WI38 (cell line): ENCODE measurements around the gene MAD1L1.

Source experiments
- H3K4me3 ChIP-seq: 2 replicates; pipeline ENCODE4 v1.5.1; 2011; ENCODE audit warnings: low read depth, mild to moderate bottlenecking, control low read depth, low read length
- TF ChIP-seq, protein P1 (sequence below): IDR thresholded peaks from 2 replicates; pipeline ENCODE4 v1.5.1; 2012; ENCODE audit warnings: low read depth, mild to moderate bottlenecking, control low read depth, low read length

MAD1L1 gene

DNA sequence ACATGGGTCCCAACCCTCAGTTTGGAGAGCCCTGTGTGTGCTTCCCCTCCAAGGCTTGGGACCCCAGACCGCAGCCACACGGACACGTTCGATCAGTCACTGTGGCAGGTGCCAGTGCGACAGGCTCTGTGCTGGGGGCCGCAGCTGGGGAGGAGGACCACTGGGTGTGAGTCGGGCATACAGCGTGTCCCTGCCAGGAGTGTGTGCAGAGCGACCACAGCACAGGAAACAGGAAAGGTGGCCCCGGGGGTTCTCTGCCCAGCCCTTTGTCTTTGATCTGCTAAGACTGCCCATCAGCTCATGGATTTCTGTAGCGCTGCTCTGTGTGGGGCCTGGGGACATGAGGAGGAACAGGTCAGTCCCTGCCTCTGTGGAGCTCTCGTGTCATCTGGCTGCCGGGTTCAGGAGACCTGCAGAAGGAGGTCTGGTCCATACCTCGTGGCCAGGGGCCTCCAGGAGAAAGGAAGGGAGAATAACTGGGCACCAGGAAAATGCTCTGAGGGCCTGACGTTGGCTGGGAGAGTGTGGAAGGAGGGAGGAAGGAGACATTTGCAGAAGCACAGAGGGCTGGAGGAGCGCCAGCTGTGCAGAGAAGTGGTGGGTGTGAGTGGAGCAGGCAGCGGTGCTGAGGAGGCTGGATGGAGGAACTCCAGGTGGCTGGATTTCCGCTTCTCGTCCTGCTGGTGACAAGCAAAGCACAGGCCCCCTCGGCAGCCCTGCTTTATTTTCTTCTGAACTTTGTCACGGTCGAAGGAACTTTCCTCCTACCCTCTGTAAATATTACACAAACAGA lies 13.3 kb upstream of the MAD1L1 start:
- TF ChIP-seq, protein P1, sequence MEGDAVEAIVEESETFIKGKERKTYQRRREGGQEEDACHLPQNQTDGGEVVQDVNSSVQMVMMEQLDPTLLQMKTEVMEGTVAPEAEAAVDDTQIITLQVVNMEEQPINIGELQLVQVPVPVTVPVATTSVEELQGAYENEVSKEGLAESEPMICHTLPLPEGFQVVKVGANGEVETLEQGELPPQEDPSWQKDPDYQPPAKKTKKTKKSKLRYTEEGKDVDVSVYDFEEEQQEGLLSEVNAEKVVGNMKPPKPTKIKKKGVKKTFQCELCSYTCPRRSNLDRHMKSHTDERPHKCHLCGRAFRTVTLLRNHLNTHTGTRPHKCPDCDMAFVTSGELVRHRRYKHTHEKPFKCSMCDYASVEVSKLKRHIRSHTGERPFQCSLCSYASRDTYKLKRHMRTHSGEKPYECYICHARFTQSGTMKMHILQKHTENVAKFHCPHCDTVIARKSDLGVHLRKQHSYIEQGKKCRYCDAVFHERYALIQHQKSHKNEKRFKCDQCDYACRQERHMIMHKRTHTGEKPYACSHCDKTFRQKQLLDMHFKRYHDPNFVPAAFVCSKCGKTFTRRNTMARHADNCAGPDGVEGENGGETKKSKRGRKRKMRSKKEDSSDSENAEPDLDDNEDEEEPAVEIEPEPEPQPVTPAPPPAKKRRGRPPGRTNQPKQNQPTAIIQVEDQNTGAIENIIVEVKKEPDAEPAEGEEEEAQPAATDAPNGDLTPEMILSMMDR = no peak
- no peak overlapping the region for H3K4me3 ChIP-seq

DNA sequence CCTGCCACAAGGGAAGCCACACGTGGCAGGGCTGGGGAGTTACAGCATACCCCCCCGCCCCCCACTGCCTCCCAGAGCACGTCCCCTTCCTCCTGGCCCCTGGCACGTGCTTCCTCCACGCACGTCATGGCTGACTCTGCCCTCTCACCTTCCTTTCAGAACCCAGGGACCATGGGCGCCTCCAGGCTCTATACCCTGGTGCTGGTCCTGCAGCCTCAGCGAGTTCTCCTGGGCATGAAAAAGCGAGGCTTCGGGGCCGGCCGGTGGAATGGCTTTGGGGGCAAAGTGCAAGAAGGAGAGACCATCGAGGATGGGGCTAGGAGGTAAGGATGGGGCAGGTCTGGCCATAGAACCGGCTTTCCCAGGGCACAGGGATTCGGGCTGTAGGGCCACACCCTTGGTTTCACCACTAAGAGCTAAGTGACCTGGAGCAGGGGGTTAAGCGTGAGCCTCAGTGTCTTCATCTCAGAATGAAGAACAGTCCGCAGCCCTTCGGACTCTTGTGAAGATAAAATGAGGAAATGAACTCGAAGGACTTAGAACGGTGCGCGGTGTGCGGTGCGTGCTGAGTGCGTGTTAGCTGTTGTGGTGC lies 11.8 kb upstream of the MAD1L1 start:
- H3K4me3 ChIP-seq = no peak overlapping the region
- TF ChIP-seq, protein P1 = no peak

DNA sequence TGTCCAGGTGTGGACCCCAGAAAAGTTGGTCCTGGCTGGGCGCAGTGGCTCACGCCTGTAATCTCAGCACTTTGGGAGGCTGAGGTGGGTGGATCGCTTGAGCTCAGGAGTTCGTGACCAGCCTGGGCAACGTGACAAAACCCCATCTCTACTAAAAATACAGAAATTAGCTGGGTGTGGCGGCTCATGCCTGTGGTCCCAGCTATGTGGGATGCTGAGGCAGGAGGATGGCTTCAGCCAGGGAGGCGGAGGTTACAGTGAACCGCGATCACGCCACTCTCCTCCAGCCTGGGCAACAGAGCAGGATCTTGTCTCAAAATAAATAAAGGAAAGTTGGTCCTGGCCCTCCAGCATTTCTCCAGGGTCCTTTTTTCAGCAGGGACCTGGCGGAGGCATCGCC lies 10.7 kb upstream of the MAD1L1 start:
- no peak overlapping the region; the same call in 1 of the 2 replicates for H3K4me3 ChIP-seq
- TF ChIP-seq, protein P1 = no peak

DNA sequence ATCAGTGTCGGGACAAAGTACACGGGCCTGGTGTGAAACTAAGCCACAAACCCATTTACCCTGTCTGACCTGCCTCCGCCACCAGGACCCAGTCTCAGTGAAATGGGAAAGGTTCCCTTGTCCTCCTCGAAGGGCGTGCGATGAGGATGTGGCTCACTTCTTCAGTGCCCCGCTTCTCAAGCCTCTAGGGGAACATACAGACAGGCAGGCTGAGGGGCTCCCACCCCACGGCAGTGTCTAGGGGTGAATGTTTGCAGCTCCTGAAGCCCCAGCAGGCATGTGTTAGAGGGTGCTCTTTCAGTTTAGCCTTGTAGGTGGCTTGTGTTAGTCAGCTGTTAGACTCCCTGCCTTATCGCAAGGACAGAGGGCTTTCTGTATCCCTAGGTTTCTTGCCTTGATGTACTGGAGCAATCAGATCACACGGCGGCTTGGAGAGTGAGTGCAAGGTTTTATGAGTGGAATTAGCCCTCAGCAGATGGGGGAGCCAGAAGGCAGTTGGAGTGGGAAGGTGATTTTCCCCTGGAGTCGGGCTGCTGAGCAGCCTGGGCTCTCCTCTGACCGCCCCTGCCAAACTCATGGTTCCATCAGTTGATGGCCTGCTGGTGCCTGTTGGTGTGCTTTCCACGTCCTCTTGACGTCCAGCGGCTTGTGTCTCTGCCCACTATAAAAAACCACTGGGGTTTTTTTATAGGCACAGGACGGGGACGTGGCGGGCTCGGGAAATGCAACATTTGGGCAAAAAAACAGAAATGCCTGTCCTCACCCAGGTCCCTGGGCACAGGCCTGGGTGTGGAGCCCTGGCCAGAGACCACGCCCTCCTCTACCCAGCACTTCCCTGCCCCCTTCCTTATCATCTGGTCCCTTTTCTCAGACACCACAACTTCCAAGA lies 10.0 kb upstream of the MAD1L1 start:
- TF ChIP-seq, protein P1 = no peak
- H3K4me3 ChIP-seq = peak overlapping the region; percentile 87

DNA sequence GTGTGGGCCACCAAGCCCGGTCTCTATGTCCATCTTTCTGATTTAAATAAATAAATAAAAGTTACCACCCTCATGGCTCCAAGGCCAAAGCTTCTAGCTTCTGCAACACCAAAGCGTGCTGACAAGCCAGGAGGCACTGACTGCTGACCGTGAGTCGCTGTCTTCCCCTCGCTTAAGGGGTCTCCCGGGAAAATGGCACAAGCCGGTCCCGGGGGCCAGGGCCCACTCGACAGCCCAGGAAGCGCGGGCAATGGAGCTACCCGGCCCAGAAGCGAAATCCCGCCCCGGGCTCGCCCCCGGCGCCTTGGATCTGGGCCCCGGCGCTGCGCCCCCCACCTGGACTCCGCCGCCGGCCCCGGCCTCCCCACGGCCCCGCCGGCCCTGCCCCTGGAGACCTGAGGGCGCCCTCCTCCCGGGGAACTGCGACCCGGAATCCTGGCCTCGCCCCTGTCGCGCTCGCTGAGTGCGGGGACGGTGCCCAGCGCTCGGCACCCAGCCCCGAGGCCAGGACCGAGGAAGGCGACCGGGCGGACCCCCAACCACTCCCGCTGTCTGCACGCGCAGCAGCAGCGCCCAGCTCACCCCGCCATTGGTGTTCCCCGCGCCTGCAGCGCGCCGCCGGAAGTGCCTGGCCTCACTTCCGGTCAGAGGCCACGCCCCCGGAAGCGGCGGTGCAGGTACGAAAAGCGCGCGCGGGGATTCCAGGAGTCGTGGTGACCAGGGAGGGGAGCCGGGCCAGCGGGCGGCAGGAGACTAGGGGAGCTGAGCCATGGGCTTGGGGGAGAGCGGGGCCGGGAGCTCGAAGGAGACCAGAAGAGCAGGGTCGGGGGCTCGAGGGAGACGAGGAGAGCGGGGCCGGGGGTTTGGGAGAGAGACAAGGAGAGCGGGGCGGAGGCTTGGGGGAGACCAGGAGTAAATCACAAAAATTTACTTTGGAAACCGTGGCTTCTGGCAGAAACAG lies 9.1 kb upstream of the MAD1L1 start, which contains the start of the genes MRM2 and NUDT1:
Gene MRM2, minus strand, starts transcription at position 626 of the 961 bp plus-strand sequence. Its CDS starts 36 bp downstream, at position 590.
Gene NUDT1, plus strand, starts transcription at position 647 of the 961 bp plus-strand sequence. CDS start 2,349 bp downstream, outside the sequence.
- TF ChIP-seq, protein P1 = no peak
- peak within 1 kb of the TSS; percentile 87 for H3K4me3 ChIP-seq

DNA sequence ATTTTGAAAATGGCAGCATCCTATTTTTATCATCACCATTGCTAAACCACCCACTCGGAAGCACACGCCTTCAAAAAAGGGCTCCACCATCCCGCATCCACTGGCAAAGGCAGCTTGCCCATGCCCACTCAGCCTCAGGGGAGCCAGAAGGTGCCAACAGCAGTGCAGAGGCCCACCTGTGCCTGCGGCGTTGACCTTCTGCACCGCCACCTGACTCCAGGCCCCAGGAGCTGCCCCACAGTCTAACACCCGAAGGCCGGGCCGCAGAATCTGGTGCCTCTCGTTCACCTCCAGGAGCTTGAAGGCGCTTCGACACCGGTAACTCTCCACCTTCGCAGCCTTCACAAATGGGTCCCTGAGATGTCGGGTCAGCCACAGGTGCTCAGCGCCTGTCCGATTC lies 6.5 kb upstream of the MAD1L1 start:
- H3K4me3 ChIP-seq = no peak overlapping the region
- TF ChIP-seq, protein P1 = no peak
